K562 (cell line): Measurements from ENCODE around the gene PNPLA1.

Experiments used
- CCAR2 ChIP-seq: fragments of 200-400 bp; formaldehyde crosslinking; IDR thresholded peaks from 2 replicates; pipeline ENCODE4 v1.6.1; 2017; ENCODE audit warnings: mild to moderate bottlenecking, low read depth, low read length
- KDM4B ChIP-seq, 2 experiments: fragments of 450-650 bp in 1 of 2; sonication (generic) in 1 of 2; IDR thresholded peaks; 2 replicates each; pipeline ENCODE4 v1.6.1; 2016 to 2017; ENCODE audit warnings: borderline replicate concordance in 2 of 2, antibody characterized with exemption in 1 of 2, low read depth in 1 of 2, mild to moderate bottlenecking in 1 of 2
- POLR2AphosphoS5 ChIP-seq: IDR thresholded peaks from 2 replicates; pipeline ENCODE4 v1.6.1; 2011; ENCODE audit warnings: mild to moderate bottlenecking, low read depth, low read length, moderate library complexity; ENCODE audit not compliant: control insufficient read depth, insufficient read depth
- TGIF2 ChIP-seq: sonication (generic); formaldehyde crosslinking; IDR thresholded peaks from 2 replicates; pipeline ENCODE4 v1.8.1; 2022; ENCODE audit warnings: mild to moderate bottlenecking, missing genetic modification reagents, moderate library complexity
- THAP7 ChIP-seq: fragments of 250-450 bp; sonication (Bioruptor Pico); IDR thresholded peaks from 2 replicates; pipeline ENCODE4 v1.5.0; 2021
- VEZF1 ChIP-seq: fragments of 200-800 bp; sonication (Bioruptor generic); IDR thresholded peaks from 2 replicates; pipeline ENCODE4 v1.6.1; 2017; ENCODE audit warnings: missing genetic modification characterization, missing compliant biosample characterization
- TF ChIP-seq, protein P1 (sequence below), 3 experiments: IDR thresholded peaks in 2 of 3; conservative IDR thresholded peaks in 1 of 3; 2 replicates each; pipeline ENCODE4 v1.5.1; 2011 to 2012; ENCODE audit warnings: low read length in 3 of 3, mild to moderate bottlenecking in 3 of 3, control low read depth in 2 of 3, improper control_type of control experiment in 1 of 3, inconsistent platforms in 1 of 3, low read depth in 1 of 3, mixed read lengths in 1 of 3, moderate library complexity in 1 of 3; ENCODE audit not compliant: insufficient read depth in 2 of 3

DNA sequence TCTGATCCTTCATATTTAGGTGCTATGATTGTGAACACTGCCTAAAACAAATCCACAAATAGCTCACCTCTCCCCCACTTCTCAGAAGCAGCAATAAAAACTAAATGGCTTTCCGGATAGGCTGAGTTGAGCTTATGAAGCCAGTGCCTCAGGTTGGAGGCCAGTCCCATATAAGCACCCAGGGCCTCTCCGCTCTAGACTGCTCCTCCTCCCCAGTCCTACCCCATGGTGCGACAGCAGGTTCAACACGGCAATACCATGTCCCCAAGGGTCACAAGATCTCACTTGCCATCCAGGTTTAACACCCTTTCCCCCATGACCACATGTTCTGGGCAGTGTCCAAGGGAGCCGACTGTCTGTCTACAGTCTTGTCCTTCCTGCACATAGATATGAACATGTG, 46.1 kb downstream of the PNPLA1 start:
- TF ChIP-seq VEZF1 (CRISPR knock-in tag) (no peak), CCAR2 (no peak), KDM4B (IDR thresholded peaks at IDR 0.05; ENCODE audit: borderline replicate concordance in 2 of 2, low read depth in 1 of 2) (no peak), THAP7 (CRISPR knock-in tag) (no peak), TGIF2 (CRISPR knock-in tag) (no peak), POLR2AphosphoS5 (no peak)
- TF ChIP-seq, protein P1, sequence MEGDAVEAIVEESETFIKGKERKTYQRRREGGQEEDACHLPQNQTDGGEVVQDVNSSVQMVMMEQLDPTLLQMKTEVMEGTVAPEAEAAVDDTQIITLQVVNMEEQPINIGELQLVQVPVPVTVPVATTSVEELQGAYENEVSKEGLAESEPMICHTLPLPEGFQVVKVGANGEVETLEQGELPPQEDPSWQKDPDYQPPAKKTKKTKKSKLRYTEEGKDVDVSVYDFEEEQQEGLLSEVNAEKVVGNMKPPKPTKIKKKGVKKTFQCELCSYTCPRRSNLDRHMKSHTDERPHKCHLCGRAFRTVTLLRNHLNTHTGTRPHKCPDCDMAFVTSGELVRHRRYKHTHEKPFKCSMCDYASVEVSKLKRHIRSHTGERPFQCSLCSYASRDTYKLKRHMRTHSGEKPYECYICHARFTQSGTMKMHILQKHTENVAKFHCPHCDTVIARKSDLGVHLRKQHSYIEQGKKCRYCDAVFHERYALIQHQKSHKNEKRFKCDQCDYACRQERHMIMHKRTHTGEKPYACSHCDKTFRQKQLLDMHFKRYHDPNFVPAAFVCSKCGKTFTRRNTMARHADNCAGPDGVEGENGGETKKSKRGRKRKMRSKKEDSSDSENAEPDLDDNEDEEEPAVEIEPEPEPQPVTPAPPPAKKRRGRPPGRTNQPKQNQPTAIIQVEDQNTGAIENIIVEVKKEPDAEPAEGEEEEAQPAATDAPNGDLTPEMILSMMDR (IDR thresholded peaks at IDR 0.05 in 2 of 3, conservative IDR thresholded peaks at IDR 0.05 in 1 of 3; ENCODE audit: insufficient read depth in 2 of 3, low read depth in 1 of 3, low read length in 3 of 3) = no peak
